ENCODE results near the gene PDE6B. TPM values are rescaled to one million over a fixed set of nuclear protein-coding genes. Genes with fewer than 3 reads are reported as not detected.

The PDE6B gene
- total RNA-seq, 1 donor = under 0.01 TPM

DNA sequence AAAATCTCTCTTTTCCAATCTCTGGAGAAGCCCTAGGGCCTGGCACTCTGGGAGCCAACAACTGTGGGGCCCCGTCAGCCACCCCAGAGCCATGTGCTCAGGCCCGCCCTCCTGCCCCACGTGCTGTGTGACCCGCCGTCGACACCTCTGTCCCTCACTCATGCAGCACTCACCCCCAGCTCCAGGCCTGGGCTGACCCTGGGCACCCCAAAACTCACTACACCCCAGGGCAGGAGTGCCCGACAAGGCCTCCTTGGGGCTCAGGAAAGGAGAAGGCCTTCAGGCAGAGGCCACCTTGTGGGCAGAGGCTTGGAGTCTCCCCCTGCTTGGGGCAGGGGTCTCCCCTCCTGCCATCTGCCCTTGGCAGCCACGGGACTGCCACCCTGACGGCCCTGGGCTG, 54.7 kb downstream of the PDE6B start:
- TF ChIP-seq, protein P1, sequence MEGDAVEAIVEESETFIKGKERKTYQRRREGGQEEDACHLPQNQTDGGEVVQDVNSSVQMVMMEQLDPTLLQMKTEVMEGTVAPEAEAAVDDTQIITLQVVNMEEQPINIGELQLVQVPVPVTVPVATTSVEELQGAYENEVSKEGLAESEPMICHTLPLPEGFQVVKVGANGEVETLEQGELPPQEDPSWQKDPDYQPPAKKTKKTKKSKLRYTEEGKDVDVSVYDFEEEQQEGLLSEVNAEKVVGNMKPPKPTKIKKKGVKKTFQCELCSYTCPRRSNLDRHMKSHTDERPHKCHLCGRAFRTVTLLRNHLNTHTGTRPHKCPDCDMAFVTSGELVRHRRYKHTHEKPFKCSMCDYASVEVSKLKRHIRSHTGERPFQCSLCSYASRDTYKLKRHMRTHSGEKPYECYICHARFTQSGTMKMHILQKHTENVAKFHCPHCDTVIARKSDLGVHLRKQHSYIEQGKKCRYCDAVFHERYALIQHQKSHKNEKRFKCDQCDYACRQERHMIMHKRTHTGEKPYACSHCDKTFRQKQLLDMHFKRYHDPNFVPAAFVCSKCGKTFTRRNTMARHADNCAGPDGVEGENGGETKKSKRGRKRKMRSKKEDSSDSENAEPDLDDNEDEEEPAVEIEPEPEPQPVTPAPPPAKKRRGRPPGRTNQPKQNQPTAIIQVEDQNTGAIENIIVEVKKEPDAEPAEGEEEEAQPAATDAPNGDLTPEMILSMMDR (IDR thresholded peaks at IDR 0.05; ENCODE audit: insufficient read depth, low read depth, low read length) = no peak
- no peak overlapping the region for H3K4me3 ChIP-seq (ENCODE audit: low read depth, low read length)
- DNase-seq (ENCODE audit: low read depth) = no peak

DNA sequence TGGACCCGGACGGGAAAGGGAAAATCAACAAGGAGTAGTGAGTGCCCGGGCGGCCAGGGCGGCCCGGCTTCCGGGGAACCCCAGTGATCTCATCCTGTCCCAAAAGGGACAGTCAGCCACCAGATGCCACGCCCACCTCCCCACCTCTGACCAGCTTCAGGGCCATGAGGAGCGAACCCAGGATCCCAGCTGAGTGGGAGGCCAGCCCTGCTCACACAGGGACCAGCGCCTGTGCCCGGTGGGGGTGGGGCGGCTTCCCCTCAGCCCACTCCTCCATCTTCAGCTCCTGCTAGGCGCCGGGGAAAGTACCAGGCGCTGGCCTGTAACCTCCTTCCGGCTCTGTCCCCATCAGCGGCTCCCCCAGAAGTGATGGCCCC, 55.2 kb downstream of the PDE6B start:
- TF ChIP-seq, protein P1 (IDR thresholded peaks at IDR 0.05; ENCODE audit: insufficient read depth, low read depth, low read length) = no peak
- H3K4me3 ChIP-seq (ENCODE audit: low read depth, low read length) = peak overlapping the region; percentile 64
- no peak for DNase-seq (ENCODE audit: low read depth)

DNA sequence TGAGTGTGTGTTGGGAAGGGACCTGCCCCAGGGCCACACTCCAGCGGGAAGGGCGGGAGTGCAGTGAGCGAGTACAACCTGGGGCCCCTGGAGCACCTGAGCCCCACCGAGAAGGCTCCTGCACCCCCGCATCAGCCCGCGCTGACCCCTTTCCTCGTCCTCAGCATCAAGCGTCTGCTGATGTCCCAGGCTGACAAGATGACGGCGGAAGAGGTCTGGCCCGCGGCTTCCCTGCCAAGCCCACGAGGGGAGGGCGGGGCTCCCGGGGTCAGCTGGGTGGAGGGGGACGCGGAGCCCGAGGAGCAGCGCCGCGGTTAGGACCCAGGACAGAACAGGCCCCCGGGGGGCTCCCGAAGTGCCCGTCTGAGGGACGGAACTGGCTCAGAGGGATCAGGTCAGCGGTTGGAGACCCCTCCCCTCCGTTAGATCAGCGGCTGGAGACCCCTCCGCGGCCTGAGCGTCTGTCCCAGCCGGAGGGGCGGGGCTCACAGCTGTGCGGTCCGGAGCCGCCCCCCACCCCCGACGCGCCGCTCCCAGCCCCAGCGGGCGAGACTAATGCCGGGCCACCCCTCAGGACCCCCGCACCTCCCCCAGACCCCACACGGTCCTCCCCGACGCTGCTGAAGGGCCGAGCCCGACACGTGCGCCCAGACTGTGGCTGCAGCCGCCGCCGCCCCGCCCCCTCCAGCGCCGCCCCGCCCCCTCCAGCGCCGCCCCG, 55.7 kb downstream of the PDE6B start:
- DNase-seq (ENCODE audit: low read depth) = peak; percentile 61
- TF ChIP-seq, protein P1 (IDR thresholded peaks at IDR 0.05; ENCODE audit: insufficient read depth, low read depth, low read length) = no peak
- H3K4me3 ChIP-seq (ENCODE audit: low read depth, low read length) = peak overlapping the region; percentile 64

DNA sequence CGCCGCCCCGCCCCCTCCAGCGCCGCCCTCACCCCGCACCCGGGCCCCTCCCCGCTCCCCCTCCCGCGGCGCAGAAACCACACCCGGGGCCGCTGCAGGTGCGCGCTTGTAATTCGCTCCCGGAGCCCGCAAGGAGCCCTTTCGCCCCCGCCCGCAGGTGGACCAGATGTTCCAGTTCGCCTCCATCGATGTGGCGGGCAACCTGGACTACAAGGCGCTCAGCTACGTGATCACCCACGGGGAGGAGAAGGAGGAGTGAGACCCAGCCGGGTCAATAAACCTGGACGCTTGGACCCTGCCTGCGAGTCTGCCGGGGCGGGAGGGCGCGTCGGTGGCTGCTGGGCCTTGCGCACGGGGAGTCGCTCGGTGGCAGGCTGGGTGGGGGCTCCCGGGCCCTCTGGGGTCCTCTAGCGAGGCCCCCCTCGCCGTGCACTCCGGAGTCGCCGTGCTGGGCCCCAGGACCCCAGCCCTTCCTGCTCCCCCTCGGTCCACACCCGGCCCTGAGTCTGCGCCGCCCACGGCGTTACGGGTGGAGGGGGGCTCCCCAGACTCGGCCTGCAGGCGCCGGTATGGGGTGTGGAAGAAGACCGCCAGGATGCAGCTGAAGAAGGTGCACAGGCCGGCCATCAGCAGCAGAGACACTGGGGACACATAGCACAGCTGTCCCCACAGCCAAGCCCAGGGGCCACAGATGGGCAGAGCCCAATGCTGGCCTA, 56.5 kb downstream of the PDE6B start:
- H3K4me3 ChIP-seq (ENCODE audit: low read depth, low read length) = no peak overlapping the region
- TF ChIP-seq, protein P1 (IDR thresholded peaks at IDR 0.05; ENCODE audit: insufficient read depth, low read depth, low read length) = no peak
- DNase-seq (ENCODE audit: low read depth) = no peak

DNA sequence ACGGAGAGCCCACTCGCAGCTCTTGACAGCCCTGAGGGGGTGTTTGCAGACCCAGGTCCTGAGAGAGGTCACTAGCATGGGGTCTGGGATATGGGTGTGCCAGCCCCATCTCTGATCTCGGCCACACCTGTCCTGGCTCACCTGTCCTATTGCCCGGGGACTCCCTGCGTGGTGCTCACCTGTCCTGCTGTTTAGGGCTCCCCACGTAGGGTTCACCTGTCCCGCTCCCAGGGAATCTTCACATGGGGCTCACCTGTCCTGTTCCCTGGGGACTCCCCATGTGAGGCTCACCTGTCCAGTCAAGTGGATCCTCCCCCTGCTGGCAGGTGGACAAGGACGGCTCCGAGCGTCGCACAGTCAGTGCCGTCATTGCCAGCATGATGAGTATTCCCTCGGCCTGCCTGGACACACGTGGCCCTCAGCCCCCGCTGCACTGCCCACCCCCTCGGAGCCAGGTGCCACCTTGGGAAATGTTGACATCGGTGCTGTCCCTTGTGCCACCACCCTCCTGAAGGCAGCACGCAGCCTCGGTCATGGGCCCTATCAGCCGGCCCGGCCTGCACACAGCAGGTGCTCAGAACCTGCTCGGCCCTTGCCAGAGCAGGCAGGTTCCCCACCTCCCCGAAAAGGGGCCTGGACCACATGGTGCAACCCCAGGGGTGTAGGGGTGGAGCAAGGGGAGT, 57.3 kb downstream of the PDE6B start:
- no peak overlapping the region for H3K4me3 ChIP-seq (ENCODE audit: low read depth, low read length)
- TF ChIP-seq, protein P1 (IDR thresholded peaks at IDR 0.05; ENCODE audit: insufficient read depth, low read depth, low read length) = no peak
- no peak for DNase-seq (ENCODE audit: low read depth)

DNA sequence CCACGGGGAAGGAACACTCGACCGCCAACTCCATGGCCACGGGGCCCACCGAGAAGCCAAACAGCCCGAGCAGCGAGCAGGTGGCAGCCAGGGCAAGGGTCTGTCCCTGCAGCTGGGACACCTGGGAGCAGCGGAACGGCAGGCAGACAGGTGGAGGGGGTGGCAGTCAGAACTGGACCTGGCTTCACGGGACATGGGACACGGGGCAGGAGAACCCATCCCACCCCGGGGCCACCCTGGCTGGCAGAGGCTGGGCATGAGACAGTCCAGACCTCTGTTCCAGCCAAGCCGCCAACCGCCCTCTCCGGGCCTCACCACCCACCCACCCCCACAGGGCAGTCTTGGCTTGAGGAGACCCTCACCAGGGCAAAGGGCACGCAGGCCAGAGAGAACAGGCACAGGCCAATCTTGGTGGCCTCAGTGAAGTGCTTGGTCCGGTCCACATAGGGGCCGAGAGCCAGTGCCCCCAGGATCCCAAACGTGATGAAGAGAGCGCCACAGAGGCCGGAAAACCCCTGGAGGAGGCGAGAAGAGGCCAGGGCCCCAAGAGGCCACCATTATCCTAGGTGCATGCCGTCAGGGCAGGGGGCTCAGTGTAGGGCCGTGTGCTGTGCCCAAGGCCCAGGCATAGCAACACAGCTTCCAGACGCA, 58.0 kb downstream of the PDE6B start:
- no peak overlapping the region for H3K4me3 ChIP-seq (ENCODE audit: low read depth, low read length)
- no peak for DNase-seq (ENCODE audit: low read depth)
- TF ChIP-seq, protein P1 (IDR thresholded peaks at IDR 0.05; ENCODE audit: insufficient read depth, low read depth, low read length) = no peak

Measured in fibroblast of villous mesenchyme (primary cell).